SU-DHL-6 (cell line): ENCODE results near the gene ALX1.

Experiments used
- H2AFZ ChIP-seq: fragments of 200-600 bp; sonication (generic); 2 replicates; pipeline ENCODE4 v1.6.1; 2014; ENCODE audit warnings: low read depth, mild to moderate bottlenecking, moderate library complexity, mixed read lengths, antibody characterized with exemption, low read length; ENCODE audit not compliant: severe bottlenecking
- H3F3A ChIP-seq: fragments of 200-600 bp; shearing (Covaris generic); 2 replicates; pipeline ENCODE4 v1.6.0; 2016; ENCODE audit warnings: antibody characterized with exemption, mild to moderate bottlenecking; ENCODE audit not compliant: insufficient read depth
- H3K27ac ChIP-seq: fragments of 200-600 bp; sonication (generic); 2 replicates; pipeline ENCODE4 v1.5.1; 2016; ENCODE audit warnings: low read depth, mild to moderate bottlenecking, low read length, moderate library complexity, mixed read lengths
- H3K27me3 ChIP-seq: fragments of 200-600 bp; sonication (generic), shearing (Covaris generic); 2 replicates; pipeline ENCODE4 v1.6.0; 2014; ENCODE audit warnings: mild to moderate bottlenecking, low read length
- H3K36me3 ChIP-seq: fragments of 200-600 bp; sonication (generic); 2 replicates; pipeline ENCODE4 v1.6.1; 2014; ENCODE audit warnings: mild to moderate bottlenecking, low read length, mixed read lengths
- H3K4me2 ChIP-seq: fragments of 300-600, 200-600 bp; shearing (Covaris generic), sonication (generic); 2 replicates; pipeline ENCODE4 v1.6.0; 2014; ENCODE audit warnings: low read length, low read depth, mild to moderate bottlenecking; ENCODE audit not compliant: poor library complexity, severe bottlenecking
- H3K4me3 ChIP-seq: fragments of 200-600 bp; sonication (generic); 2 replicates; pipeline ENCODE4 v1.5.1; 2014; ENCODE audit warnings: antibody characterized with exemption, low read length, mild to moderate bottlenecking, mixed read lengths; ENCODE audit not compliant: insufficient read depth, poor library complexity, severe bottlenecking
- H3K79me2 ChIP-seq: fragments of 200-600 bp; sonication (generic); 2 replicates; pipeline ENCODE4 v1.6.1; 2014; ENCODE audit warnings: mild to moderate bottlenecking, low read length, moderate library complexity; ENCODE audit not compliant: insufficient read depth
- H3K9ac ChIP-seq: fragments of 200-600 bp; sonication (generic); 2 replicates; pipeline ENCODE4 v1.7.0; 2014; ENCODE audit warnings: mild to moderate bottlenecking, low read length
- H3K9me2 ChIP-seq: fragments of 200-600 bp; sonication (generic); replicated peaks from 2 replicates; pipeline ENCODE4 v1.6.1; 2014; ENCODE audit warnings: low read length; ENCODE audit not compliant: insufficient read depth
- H3K9me3 ChIP-seq: fragments of 200-600 bp; sonication (generic); 2 replicates; pipeline ENCODE4 v1.6.1; 2014; ENCODE audit warnings: low read length, mixed read lengths; ENCODE audit not compliant: insufficient read depth
- H4K20me1 ChIP-seq: fragments of 200-600 bp; sonication (generic); 2 replicates; pipeline ENCODE4 v1.6.1; 2014; ENCODE audit warnings: low read depth, mild to moderate bottlenecking, antibody characterized with exemption, low read length, moderate library complexity, mixed read lengths
- CTCF ChIP-seq: fragments of 200-600 bp; sonication (generic); IDR thresholded peaks from one replicate; pipeline ENCODE4 v1.5.1; 2017; ENCODE audit warnings: antibody characterized with exemption, mild to moderate bottlenecking, low read length, moderate library complexity; ENCODE audit not compliant: insufficient read depth, poor library complexity, severe bottlenecking
- EZH2phosphoT487 ChIP-seq: fragments of 200-600 bp; sonication (generic), shearing (Covaris generic); conservative IDR thresholded peaks from 2 replicates; pipeline ENCODE4 v1.6.1; 2018; ENCODE audit warnings: mild to moderate bottlenecking, antibody characterized with exemption, low read length, moderate library complexity, mixed read lengths

The ALX1 gene

GRCh38 chr12:85253853-85254252, 26.2 kb upstream of the ALX1 start:
- H3K4me2 ChIP-seq: no peak overlapping the region
- no peaks in the 10 kb centered on the region for H3K79me2 ChIP-seq
- no peak overlapping the region for H3K4me3 ChIP-seq
- no peaks in the 10 kb centered on the region for H3K36me3 ChIP-seq
- TF ChIP-seq CTCF (no peak), EZH2phosphoT487 (no peak)
- no peaks in the 10 kb centered on the region for H3F3A ChIP-seq
- no peaks in the 10 kb centered on the region for H3K27me3 ChIP-seq
- no peaks in the 10 kb centered on the region for H4K20me1 ChIP-seq
- no peak overlapping the region for H3K9ac ChIP-seq
- no peak overlapping the region for H2AFZ ChIP-seq
- no peaks in the 10 kb centered on the region for H3K9me3 ChIP-seq
- no peaks in the 10 kb centered on the region for H3K9me2 ChIP-seq
- H3K27ac ChIP-seq: no peak overlapping the region

- no peaks in the 10 kb centered on the region for H3K27me3 ChIP-seq
- no peak overlapping the region for H3K4me2 ChIP-seq
- no peak overlapping the region for H3K4me3 ChIP-seq
- no peaks in the 10 kb centered on the region for H3F3A ChIP-seq
- H3K36me3 ChIP-seq: no peaks in the 10 kb centered on the region
- no peaks in the 10 kb centered on the region for H4K20me1 ChIP-seq
- H3K79me2 ChIP-seq: no peaks in the 10 kb centered on the region
- no peak overlapping the region for H2AFZ ChIP-seq
- no peak overlapping the region for H3K9ac ChIP-seq
- no peaks in the 10 kb centered on the region for H3K9me2 ChIP-seq
- no peak overlapping the region for H3K27ac ChIP-seq
- TF ChIP-seq CTCF (no peak), EZH2phosphoT487 (no peak)
- H3K9me3 ChIP-seq: no peaks in the 10 kb centered on the region
Measured at GRCh38 chr12:85257671-85258070, 22.3 kb upstream of the ALX1 start.

GRCh38 chr12:85260447-85260846, 19.6 kb upstream of the ALX1 start:
- Histone ChIP-seq H3K9ac (no peak overlapping the region), H3K4me2 (no peak overlapping the region), H2AFZ (no peak overlapping the region), H3F3A (no peaks in the 10 kb centered on the region), H3K4me3 (no peak overlapping the region), H3K27ac (no peak overlapping the region), H4K20me1 (no peaks in the 10 kb centered on the region), H3K79me2 (no peaks in the 10 kb centered on the region), H3K9me3 (no peaks in the 10 kb centered on the region), H3K36me3 (no peaks in the 10 kb centered on the region), H3K27me3 (no peaks in the 10 kb centered on the region), H3K9me2 (no peaks in the 10 kb centered on the region)
- TF ChIP-seq EZH2phosphoT487 (no peak), CTCF (no peak)
